Loucy (cell line): ENCODE measurements around the gene ANXA6.

ENCODE experiments used
- H2AFZ ChIP-seq: fragments of 200-600 bp; sonication (generic); 2 replicates; pipeline ENCODE4 v1.6.0; 2016; ENCODE audit warnings: antibody characterized with exemption, mild to moderate bottlenecking, low read length, moderate library complexity
- H3F3A ChIP-seq: fragments of 200-600 bp; 2 replicates; pipeline ENCODE4 v1.6.0; 2016; ENCODE audit warnings: antibody characterized with exemption, low read depth, mild to moderate bottlenecking
- H3K27me3 ChIP-seq: fragments of 200-600 bp; sonication (generic); 2 replicates; pipeline ENCODE4 v1.6.1; 2014; ENCODE audit warnings: low read length, mild to moderate bottlenecking; ENCODE audit not compliant: insufficient read depth, poor library complexity, severe bottlenecking
- H3K36me3 ChIP-seq: fragments of 200-600 bp; sonication (generic); 2 replicates; pipeline ENCODE4 v1.6.1; 2016; ENCODE audit warnings: low read length; ENCODE audit not compliant: insufficient read depth
- H3K4me1 ChIP-seq: fragments of 200-600 bp; sonication (generic); 2 replicates; pipeline ENCODE4 v1.5.1; 2014; ENCODE audit warnings: low read length, mild to moderate bottlenecking; ENCODE audit not compliant: insufficient read depth, poor library complexity, severe bottlenecking
- H3K4me2 ChIP-seq: fragments of 200-600 bp; sonication (generic); 2 replicates; pipeline ENCODE4 v1.6.0; 2014; ENCODE audit warnings: antibody characterized with exemption, low read length, low read depth, mild to moderate bottlenecking; ENCODE audit not compliant: poor library complexity, severe bottlenecking
- H3K4me3 ChIP-seq: fragments of 200-600 bp; sonication (generic); 2 replicates; pipeline ENCODE4 v1.5.1; 2014; ENCODE audit warnings: low read length, mild to moderate bottlenecking, mixed read lengths; ENCODE audit not compliant: poor library complexity, severe bottlenecking
- H3K79me2 ChIP-seq: fragments of 200-600 bp; sonication (generic); 2 replicates; pipeline ENCODE4 v1.6.1; 2014; ENCODE audit warnings: low read length; ENCODE audit not compliant: insufficient read depth
- H3K9ac ChIP-seq: fragments of 200-600 bp; sonication (generic); 2 replicates; pipeline ENCODE4 v1.6.0; 2014; ENCODE audit warnings: mild to moderate bottlenecking, low read depth, low read length, moderate library complexity; ENCODE audit not compliant: poor library complexity, severe bottlenecking
- H3K9me2 ChIP-seq: fragments of 200-600 bp; sonication (generic); replicated peaks from 2 replicates; pipeline ENCODE4 v1.6.1; 2016; ENCODE audit warnings: low read depth, low read length, mixed read lengths
- H3K9me3 ChIP-seq: fragments of 200-600 bp; sonication (generic); 2 replicates; pipeline ENCODE4 v1.6.1; 2014; ENCODE audit warnings: mild to moderate bottlenecking, antibody characterized with exemption, low read length, low read depth; ENCODE audit not compliant: insufficient read depth
- H4K20me1 ChIP-seq: fragments of 200-600 bp; sonication (generic); 2 replicates; pipeline ENCODE4 v1.6.0; 2014; ENCODE audit warnings: antibody characterized with exemption, low read length, mild to moderate bottlenecking; ENCODE audit not compliant: insufficient read depth, poor library complexity, severe bottlenecking
- CTCF ChIP-seq: fragments of 200-600 bp; sonication (generic); conservative IDR thresholded peaks from 2 replicates; pipeline ENCODE4 v1.5.1; 2014; ENCODE audit warnings: mild to moderate bottlenecking, antibody characterized with exemption, low read length
- EZH2phosphoT487 ChIP-seq: fragments of 200-600 bp; IDR thresholded peaks from 2 replicates; pipeline ENCODE4 v1.6.1; 2018; ENCODE audit warnings: antibody characterized with exemption, mild to moderate bottlenecking, moderate library complexity, borderline replicate concordance

ANXA6 gene

GRCh38 chr5:151105561-151105960 is 52.0 kb downstream of the ANXA6 start:
- Histone ChIP-seq H3K9ac (no peak overlapping the region), H3K27me3 (no peaks in the 10 kb centered on the region), H3K4me2 (no peak overlapping the region), H3K9me2 (no peaks in the 10 kb centered on the region), H3K4me3 (no peak overlapping the region), H2AFZ (no peak overlapping the region), H4K20me1 (no peaks in the 10 kb centered on the region), H3K79me2 (no peaks in the 10 kb centered on the region), H3K4me1 (peaks cover under 1% of the 10 kb centered on the region), H3K36me3 (peaks cover 99% of the 10 kb centered on the region; the same call in 1 of the 2 replicates), H3F3A (no peaks in the 10 kb centered on the region), H3K9me3 (no peaks in the 10 kb centered on the region)
- TF ChIP-seq EZH2phosphoT487 (no peak), CTCF (no peak)

GRCh38 chr5:151104795-151105194 is 52.8 kb downstream of the ANXA6 start:
- H3K27me3 ChIP-seq, result no peaks in the 10 kb centered on the region
- H3F3A ChIP-seq, result no peaks in the 10 kb centered on the region
- H3K79me2 ChIP-seq, result no peaks in the 10 kb centered on the region
- H3K4me3 ChIP-seq, result no peak overlapping the region
- H3K4me2 ChIP-seq, result no peak overlapping the region
- H3K9me2 ChIP-seq, result no peaks in the 10 kb centered on the region
- no peaks in the 10 kb centered on the region for H3K9me3 ChIP-seq
- H3K4me1 ChIP-seq, result peaks cover 7% of the 10 kb centered on the region
- H2AFZ ChIP-seq, result no peak overlapping the region
- H3K9ac ChIP-seq, result no peak overlapping the region
- no peaks in the 10 kb centered on the region for H4K20me1 ChIP-seq
- H3K36me3 ChIP-seq, result peaks cover 96% of the 10 kb centered on the region; the same call in 1 of the 2 replicates
- TF ChIP-seq CTCF (no peak), EZH2phosphoT487 (no peak)

GRCh38 chr5:151101746-151102145 is 55.8 kb downstream of the ANXA6 start:
- H3K9ac ChIP-seq, result no peak overlapping the region
- H3F3A ChIP-seq, result no peaks in the 10 kb centered on the region; the same call in 1 of the 2 replicates
- no peak overlapping the region for H2AFZ ChIP-seq
- H3K4me1 ChIP-seq, result peaks cover 29% of the 10 kb centered on the region
- H3K27me3 ChIP-seq, result no peaks in the 10 kb centered on the region
- no peak overlapping the region for H3K4me2 ChIP-seq
- no peaks in the 10 kb centered on the region for H3K79me2 ChIP-seq
- H3K36me3 ChIP-seq, result peaks cover 65% of the 10 kb centered on the region; the same call in 1 of the 2 replicates
- H4K20me1 ChIP-seq, result no peaks in the 10 kb centered on the region
- no peaks in the 10 kb centered on the region for H3K9me2 ChIP-seq
- H3K9me3 ChIP-seq, result no peaks in the 10 kb centered on the region
- H3K4me3 ChIP-seq, result no peak overlapping the region
- TF ChIP-seq CTCF (no peak), EZH2phosphoT487 (no peak)
